Measurements from ENCODE around the gene NUP43. TPM values are rescaled to one million over a fixed set of nuclear protein-coding genes. Genes with fewer than 3 reads are reported as not detected.
A peak's percentile ranks its signal among the peaks of the same experiment; 100 is the strongest.
"Not testable (repeated sequence)": the region's sequence is repeated elsewhere in the genome, so short reads cannot be mapped to it uniquely, and the experiment has no call there.

The NUP43 gene
- total RNA-seq, 1 donor from 2014 or later, result 27.6 TPM

DNA sequence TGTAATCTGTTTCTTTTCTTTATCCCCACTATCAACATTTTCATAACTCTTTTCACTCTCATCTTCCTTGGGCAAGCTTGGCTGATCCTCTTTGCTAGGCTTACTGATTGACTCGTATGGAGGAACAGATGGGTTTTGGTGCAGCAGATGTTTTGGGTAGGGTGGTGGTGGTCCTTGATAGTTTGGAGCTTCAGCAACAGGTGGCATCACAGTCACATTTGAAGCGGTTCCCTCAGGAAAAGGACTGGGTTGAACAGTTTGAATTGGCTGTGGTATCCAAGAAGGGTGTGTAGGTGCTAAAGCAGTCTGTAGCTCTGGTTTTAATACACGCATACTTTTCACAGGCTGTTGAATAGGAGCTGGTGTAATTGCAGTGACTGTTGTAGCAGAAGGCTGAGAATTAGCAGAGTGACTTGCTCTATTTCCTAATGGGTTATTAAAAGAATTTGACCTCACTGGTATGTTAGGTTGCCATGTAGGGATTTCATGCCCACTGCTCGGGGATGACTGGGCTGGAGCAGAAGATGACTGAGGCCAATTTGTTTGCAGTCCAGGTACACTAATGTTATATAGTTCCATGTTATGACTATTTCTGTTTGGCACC is 63.0 kb downstream of the NUP43 start:
- H3K9me3 Mint-ChIP-seq (ENCODE audit: unreplicated experiment), result no peaks in the 10 kb centered on the region

DNA sequence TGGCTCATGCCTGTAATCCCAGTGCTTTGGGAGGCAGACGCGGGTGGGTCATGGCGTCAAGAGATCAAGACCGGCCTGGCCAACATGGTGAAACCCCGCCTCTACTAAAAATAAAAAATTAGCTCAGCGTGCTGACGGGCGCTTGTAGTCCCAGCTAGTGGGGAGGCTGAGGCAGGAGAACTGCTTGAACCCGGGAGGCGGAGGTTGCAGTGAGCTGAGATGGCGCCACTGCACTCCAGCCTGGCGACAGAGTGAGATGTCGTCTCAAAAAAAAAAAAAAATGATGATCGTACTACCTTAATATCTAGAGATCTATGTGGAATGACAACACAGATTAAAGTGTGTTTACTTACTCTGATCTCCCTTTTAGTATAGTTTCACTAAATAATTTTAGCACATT is 64.5 kb downstream of the NUP43 start:
- H3K9me3 Mint-ChIP-seq (ENCODE audit: unreplicated experiment); H3K27me3 Mint-ChIP-seq (ENCODE audit: unreplicated experiment); H3K4me3 Mint-ChIP-seq (ENCODE audit: unreplicated experiment); H3K27ac Mint-ChIP-seq (ENCODE audit: unreplicated experiment); H3K36me3 Mint-ChIP-seq (ENCODE audit: unreplicated experiment); DNase-seq: not testable (repeated sequence)
- peaks cover 33% of the 10 kb centered on the region for H3K4me1 Mint-ChIP-seq (ENCODE audit: low read depth, unreplicated experiment)

More for the DNA sequence above, 63.0 kb downstream of the NUP43 start:
- H3K27ac Mint-ChIP-seq (ENCODE audit: unreplicated experiment), result peak overlapping the region; percentile 62
- H3K4me1 Mint-ChIP-seq (ENCODE audit: low read depth, unreplicated experiment), result peaks cover 34% of the 10 kb centered on the region
- DNase-seq, result no peak
- H3K4me3 Mint-ChIP-seq (ENCODE audit: unreplicated experiment), result no peak overlapping the region
- H3K36me3 Mint-ChIP-seq (ENCODE audit: unreplicated experiment), result no peaks in the 10 kb centered on the region
- TF ChIP-seq, protein P1, sequence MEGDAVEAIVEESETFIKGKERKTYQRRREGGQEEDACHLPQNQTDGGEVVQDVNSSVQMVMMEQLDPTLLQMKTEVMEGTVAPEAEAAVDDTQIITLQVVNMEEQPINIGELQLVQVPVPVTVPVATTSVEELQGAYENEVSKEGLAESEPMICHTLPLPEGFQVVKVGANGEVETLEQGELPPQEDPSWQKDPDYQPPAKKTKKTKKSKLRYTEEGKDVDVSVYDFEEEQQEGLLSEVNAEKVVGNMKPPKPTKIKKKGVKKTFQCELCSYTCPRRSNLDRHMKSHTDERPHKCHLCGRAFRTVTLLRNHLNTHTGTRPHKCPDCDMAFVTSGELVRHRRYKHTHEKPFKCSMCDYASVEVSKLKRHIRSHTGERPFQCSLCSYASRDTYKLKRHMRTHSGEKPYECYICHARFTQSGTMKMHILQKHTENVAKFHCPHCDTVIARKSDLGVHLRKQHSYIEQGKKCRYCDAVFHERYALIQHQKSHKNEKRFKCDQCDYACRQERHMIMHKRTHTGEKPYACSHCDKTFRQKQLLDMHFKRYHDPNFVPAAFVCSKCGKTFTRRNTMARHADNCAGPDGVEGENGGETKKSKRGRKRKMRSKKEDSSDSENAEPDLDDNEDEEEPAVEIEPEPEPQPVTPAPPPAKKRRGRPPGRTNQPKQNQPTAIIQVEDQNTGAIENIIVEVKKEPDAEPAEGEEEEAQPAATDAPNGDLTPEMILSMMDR (IDR thresholded peaks at IDR 0.05; ENCODE audit: partially characterized antibody, unreplicated experiment), result no peak
- H3K27me3 Mint-ChIP-seq (ENCODE audit: unreplicated experiment), result no peaks in the 10 kb centered on the region

DNA sequence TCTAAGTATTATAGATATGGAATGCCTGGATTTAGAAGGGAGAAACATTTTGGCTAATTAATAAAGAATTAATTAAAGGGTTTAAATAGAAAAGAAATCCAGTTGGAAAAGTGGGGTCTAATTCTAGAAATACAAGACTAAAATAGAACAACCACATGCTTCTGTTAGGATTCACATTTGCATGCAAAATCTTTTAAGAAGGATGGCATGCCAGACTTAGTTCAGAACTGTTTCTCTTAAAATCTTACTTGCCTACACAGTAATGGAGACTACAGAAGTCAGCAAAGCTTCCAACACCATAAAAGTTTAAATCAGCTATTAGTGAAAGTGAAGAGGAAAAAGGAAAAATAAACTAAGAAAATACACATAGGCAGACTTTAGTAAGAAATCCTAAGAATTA is 65.1 kb downstream of the NUP43 start:
- H3K27me3 Mint-ChIP-seq (ENCODE audit: unreplicated experiment), result no peaks in the 10 kb centered on the region
- H3K27ac Mint-ChIP-seq (ENCODE audit: unreplicated experiment), result no peak overlapping the region
- H3K36me3 Mint-ChIP-seq (ENCODE audit: unreplicated experiment), result no peaks in the 10 kb centered on the region
- peaks cover 27% of the 10 kb centered on the region for H3K4me1 Mint-ChIP-seq (ENCODE audit: low read depth, unreplicated experiment)
- TF ChIP-seq, protein P1 (IDR thresholded peaks at IDR 0.05; ENCODE audit: partially characterized antibody, unreplicated experiment), result no peak
- no peak overlapping the region for H3K4me3 Mint-ChIP-seq (ENCODE audit: unreplicated experiment)
- no peaks in the 10 kb centered on the region for H3K9me3 Mint-ChIP-seq (ENCODE audit: unreplicated experiment)
- no peak for DNase-seq

DNA sequence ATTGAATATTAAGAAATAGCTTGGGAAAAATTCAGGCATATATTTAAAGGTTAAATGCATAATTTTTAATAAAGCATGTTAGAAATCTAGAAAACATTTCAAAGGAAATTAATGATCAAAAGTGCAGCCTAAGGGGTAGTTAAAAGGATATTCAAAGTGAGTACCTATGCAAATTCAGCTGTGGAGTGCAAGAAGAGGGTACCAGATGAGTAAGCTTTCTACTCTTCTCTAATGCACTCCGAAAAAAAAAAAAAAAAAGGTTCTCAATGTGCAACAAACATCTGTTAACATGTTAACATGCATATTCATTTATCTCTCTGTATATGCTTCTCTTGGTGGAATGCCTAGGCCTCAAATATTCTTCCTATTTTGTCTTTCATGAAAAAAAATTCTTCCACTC is 65.8 kb downstream of the NUP43 start:
- H3K4me3 Mint-ChIP-seq (ENCODE audit: unreplicated experiment), result no peak overlapping the region
- H3K27me3 Mint-ChIP-seq (ENCODE audit: unreplicated experiment), result no peaks in the 10 kb centered on the region
- DNase-seq, result no peak
- H3K36me3 Mint-ChIP-seq (ENCODE audit: unreplicated experiment), result no peaks in the 10 kb centered on the region
- peak overlapping the region; percentile 53 for H3K27ac Mint-ChIP-seq (ENCODE audit: unreplicated experiment)
- TF ChIP-seq, protein P1 (IDR thresholded peaks at IDR 0.05; ENCODE audit: partially characterized antibody, unreplicated experiment), result no peak
- H3K9me3 Mint-ChIP-seq (ENCODE audit: unreplicated experiment), result no peaks in the 10 kb centered on the region
- peaks cover 23% of the 10 kb centered on the region for H3K4me1 Mint-ChIP-seq (ENCODE audit: low read depth, unreplicated experiment)

Other genes with a start within 250 kb of the NUP43 start
- 26.8 TPM for gene PPIL4, start 200.5 kb downstream of the NUP43 start, total RNA-seq (ENCODE audit: unreplicated experiment)
- 11.2 TPM for gene GINM1, start 180.2 kb downstream of the NUP43 start, total RNA-seq (ENCODE audit: unreplicated experiment)
- gene KATNA1, start 97.8 kb downstream of the NUP43 start, total RNA-seq (ENCODE audit: unreplicated experiment), result 10.9 TPM
- 31.5 TPM for gene LATS1, start 28.4 kb downstream of the NUP43 start, total RNA-seq (ENCODE audit: unreplicated experiment)
- 147 TPM for gene PCMT1, start 3.2 kb upstream of the NUP43 start, total RNA-seq (ENCODE audit: unreplicated experiment)
- gene LRP11, start 117.8 kb upstream of the NUP43 start, total RNA-seq (ENCODE audit: unreplicated experiment), result 10.8 TPM
- gene RAET1E, start 151.6 kb upstream of the NUP43 start, total RNA-seq (ENCODE audit: unreplicated experiment), result not detected
- gene RAET1G, start 176.6 kb upstream of the NUP43 start, total RNA-seq (ENCODE audit: unreplicated experiment), result not detected
- 5.4 TPM for gene ULBP2, start 195.5 kb upstream of the NUP43 start, total RNA-seq (ENCODE audit: unreplicated experiment)
- 9.3 TPM for gene ULBP1, start 217.4 kb upstream of the NUP43 start, total RNA-seq (ENCODE audit: unreplicated experiment)

All from glutamatergic neuron (in vitro differentiated cells).